BE2C (cell line): ENCODE data around the gene QSOX2.

Experiments
- DNase-seq: peaks from one replicate; pipeline ENCODE4 v3.0.0-alpha.2; 2020
- H3K27me3 ChIP-seq: fragments of 250-450 bp; sonication (Bioruptor Pico); 2 replicates; pipeline ENCODE4 v1.5.1; 2020; ENCODE audit warnings: mild to moderate bottlenecking
- H3K36me3 ChIP-seq: fragments of 250-450 bp; sonication (Bioruptor Pico); 2 replicates; pipeline ENCODE4 v1.5.1; 2020; ENCODE audit warnings: mild to moderate bottlenecking
- H3K4me1 ChIP-seq: fragments of 250-450 bp; sonication (Bioruptor Pico); 2 replicates; pipeline ENCODE4 v1.5.1; 2020
- H3K4me3 ChIP-seq: 2 replicates; pipeline ENCODE4 v1.5.1; 2011; ENCODE audit warnings: low read depth, low read length
- H3K9me3 ChIP-seq: fragments of 250-450 bp; sonication (Bioruptor Pico); 2 replicates; pipeline ENCODE4 v1.5.1; 2020
- TF ChIP-seq, protein P1 (sequence below): IDR thresholded peaks from 2 replicates; pipeline ENCODE4 v1.5.1; 2012; ENCODE audit warnings: mild to moderate bottlenecking, low read depth, low read length

Gene QSOX2

DNA sequence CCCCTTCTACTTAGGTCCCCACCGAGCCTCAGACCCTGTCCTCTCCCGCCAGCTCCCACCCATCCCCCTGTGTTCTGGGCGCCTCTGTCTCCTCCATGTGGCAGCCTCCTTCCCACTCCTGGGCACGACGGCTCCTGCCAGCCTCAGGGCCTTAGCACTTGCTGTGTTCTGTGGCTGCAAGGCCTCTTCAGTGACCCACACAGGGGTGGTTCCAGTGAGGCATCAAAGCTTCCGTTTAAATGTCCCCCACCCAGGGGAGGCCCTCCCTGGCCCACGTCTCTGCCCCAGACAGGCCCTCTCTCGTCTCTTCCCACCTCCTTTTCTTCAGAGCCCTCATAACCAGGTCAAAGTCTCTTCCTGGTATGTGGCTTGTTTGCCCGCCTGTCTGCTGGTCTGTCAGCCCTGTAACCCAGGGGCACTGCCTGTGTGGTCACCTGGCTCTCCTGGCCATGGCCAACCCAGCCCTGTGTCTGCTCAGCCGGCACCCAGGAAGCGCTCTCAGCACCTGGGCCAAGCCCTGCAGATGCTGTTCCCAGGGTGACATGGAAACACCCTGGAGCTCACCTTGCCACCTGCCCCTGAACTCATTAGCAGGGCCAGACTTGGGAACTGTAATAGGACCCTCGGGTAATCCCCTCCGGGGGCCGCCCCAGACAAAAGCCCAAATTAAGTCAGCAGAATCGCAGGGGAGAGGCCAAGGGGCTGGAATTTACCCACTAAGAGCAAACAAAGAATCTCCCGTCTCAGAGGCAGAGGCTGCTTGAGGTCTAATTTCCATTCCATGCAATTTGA, 74.4 kb downstream of the QSOX2 start:
- Histone ChIP-seq H3K36me3 (no peaks in the 10 kb centered on the region), H3K9me3 (no peaks in the 10 kb centered on the region), H3K4me1 (no peaks in the 10 kb centered on the region; the same call in 1 of the 2 replicates), H3K27me3 (peaks cover 11% of the 10 kb centered on the region; the same call in 1 of the 2 replicates), H3K4me3 (no peak overlapping the region)
- peak; percentile 9 for DNase-seq
- TF ChIP-seq, protein P1, sequence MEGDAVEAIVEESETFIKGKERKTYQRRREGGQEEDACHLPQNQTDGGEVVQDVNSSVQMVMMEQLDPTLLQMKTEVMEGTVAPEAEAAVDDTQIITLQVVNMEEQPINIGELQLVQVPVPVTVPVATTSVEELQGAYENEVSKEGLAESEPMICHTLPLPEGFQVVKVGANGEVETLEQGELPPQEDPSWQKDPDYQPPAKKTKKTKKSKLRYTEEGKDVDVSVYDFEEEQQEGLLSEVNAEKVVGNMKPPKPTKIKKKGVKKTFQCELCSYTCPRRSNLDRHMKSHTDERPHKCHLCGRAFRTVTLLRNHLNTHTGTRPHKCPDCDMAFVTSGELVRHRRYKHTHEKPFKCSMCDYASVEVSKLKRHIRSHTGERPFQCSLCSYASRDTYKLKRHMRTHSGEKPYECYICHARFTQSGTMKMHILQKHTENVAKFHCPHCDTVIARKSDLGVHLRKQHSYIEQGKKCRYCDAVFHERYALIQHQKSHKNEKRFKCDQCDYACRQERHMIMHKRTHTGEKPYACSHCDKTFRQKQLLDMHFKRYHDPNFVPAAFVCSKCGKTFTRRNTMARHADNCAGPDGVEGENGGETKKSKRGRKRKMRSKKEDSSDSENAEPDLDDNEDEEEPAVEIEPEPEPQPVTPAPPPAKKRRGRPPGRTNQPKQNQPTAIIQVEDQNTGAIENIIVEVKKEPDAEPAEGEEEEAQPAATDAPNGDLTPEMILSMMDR = no peak

DNA sequence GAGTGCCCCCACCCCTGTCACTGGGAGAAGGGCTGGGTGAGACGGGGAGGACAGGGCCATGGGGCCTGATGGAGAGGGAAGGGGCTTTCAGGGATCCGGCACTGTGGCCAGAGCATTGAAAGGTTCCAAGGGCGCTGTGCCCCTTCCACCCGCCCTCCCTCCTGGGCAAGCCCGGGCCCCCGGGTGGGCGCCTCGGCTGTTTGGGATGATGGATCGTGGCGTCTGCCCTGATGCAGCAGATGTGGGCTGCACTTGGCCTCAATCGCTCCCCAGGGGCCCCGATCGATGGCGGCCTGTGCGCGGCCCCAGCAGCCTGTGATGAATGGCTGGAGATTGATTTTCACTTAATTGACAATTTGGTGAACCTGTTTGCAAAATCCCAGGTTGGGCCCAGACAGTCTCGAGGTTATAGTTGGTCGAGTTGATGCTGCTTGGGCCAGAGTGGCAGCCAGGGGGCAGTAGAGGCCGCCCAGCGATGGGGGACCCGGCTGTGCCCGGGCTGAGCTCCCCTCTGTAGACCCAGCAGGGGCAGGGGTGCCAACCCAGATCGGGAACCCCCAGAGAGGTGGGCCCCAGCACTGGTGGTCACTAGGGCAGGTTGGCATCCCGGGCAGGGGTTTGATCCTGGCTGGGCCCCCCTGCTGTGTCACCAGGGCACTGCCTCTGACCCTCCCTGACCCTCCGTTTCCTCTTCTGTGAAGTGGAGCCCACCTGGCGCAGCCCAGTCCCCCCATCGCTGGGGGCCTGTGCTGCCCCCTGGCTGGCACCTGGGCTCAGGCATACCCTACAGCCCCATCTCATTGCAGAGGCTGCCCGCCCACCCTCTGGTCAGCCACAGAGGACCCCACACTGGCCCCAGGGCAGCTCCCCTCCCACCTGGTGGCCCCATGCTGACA, 75.4 kb downstream of the QSOX2 start:
- Histone ChIP-seq H3K36me3 (no peaks in the 10 kb centered on the region), H3K4me1 (no peaks in the 10 kb centered on the region), H3K9me3 (no peaks in the 10 kb centered on the region), H3K27me3 (peaks cover 7% of the 10 kb centered on the region; the same call in 1 of the 2 replicates), H3K4me3 (no peak overlapping the region)
- TF ChIP-seq, protein P1 = peak; percentile 86
- peak; percentile 74 for DNase-seq

DNA sequence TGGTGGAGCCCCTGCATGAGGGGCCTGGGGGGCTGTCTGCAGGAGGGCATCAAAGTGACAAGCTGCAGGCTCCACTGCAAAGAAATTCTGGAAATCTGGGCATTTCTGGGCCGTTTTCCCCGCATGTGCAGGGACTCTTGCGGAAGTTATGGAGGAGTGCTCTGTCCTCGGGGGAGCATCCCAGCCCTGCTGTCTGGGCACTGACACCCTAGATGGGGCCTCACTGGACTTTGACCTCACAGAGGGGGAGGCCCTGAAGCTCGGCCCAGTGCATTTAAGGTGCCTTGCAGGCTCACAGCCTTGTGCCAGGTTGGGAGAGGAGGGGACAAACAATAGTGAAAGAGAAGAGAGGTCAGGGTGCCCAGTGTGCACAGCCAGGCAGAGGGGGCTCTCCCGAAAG, 76.1 kb downstream of the QSOX2 start:
- peak; percentile 3 for DNase-seq
- Histone ChIP-seq H3K4me1 (no peaks in the 10 kb centered on the region), H3K9me3 (no peaks in the 10 kb centered on the region), H3K27me3 (peaks cover 7% of the 10 kb centered on the region; the same call in 1 of the 2 replicates), H3K36me3 (no peaks in the 10 kb centered on the region), H3K4me3 (no peak overlapping the region)
- TF ChIP-seq, protein P1 = no peak

DNA sequence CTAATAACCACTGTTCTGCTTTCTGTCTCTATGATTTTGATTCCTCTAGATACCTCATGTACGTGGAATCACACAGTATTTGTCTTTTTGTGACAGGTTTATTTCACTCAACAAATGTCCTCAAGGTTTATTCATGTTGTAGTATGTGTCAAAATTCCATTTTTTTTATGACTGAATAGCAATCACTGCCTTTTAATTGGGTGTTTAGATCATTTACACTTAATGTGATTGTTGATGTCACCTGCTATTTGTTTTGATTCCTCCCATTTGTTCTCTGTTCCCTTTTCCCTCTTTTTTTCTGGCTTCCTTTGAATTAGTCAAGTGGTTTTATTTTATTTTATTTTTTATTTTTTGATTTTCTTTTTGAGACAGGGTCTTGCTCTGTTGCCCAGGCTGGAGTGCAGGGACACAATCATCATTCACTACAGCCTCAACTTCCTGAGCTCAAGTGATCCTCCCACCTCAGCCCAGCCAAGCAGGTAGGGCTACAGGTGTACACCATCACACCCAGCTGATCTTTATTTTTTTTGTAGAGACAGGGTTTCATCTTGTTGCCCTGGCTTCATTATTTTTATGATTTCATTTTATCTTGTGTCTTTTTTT, 82.3 kb downstream of the QSOX2 start:
- H3K9me3 ChIP-seq = no peaks in the 10 kb centered on the region
- H3K27me3 ChIP-seq = no peaks in the 10 kb centered on the region
- no peak overlapping the region for H3K4me3 ChIP-seq
- DNase-seq = no peak
- no peaks in the 10 kb centered on the region for H3K4me1 ChIP-seq
- TF ChIP-seq, protein P1 = no peak
- H3K36me3 ChIP-seq = no peaks in the 10 kb centered on the region

DNA sequence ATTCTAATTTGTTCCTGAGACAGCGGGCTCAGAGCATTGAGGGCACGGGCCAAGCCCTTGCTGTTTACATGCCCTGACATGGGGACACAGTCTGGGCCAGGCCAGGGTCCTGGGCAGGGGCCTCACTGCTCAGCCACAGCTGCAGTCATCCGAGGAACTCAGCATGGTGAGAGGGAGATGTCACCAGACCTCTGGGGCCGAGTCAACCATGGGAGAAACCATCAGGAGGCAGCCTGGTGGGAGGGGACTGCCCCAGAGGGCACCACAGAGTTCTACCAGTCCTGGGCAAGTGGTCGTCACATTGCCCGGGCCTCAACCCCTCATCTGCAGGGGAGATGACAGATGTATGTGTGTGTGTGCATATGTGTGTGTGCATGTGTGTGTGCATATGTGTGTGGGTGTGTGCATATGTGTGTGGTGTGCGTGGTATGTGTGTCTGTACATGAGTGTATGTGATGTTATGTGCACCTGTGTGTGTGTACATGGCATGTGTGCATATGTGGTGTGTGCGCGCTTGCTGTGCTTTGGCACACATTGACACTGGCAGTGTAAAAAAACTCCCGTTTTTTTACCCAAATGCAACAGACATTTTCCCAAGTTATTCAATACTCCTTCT, 84.5 kb downstream of the QSOX2 start:
- Histone ChIP-seq H3K36me3 (no peaks in the 10 kb centered on the region), H3K27me3 (no peaks in the 10 kb centered on the region), H3K9me3 (no peaks in the 10 kb centered on the region), H3K4me1 (no peaks in the 10 kb centered on the region), H3K4me3 (no peak overlapping the region)
- TF ChIP-seq, protein P1 = no peak
- peak; percentile 4 for DNase-seq
